Endothelial cell of umbilical vein (primary cell): Measurements from ENCODE around the gene SIX1. TPM values are rescaled to one million over a fixed set of nuclear protein-coding genes. Genes with fewer than 3 reads are reported as not detected.

Experiments used
- BruUV-seq: library from RNA; stranded (reverse); fragments of 400-500 nt; replicated peaks from 2 replicates; lab custom pipeline; 2021; lab: Mats Ljungman, UMichigan
- CTCF ChIA-PET: fragments of 300-600, 350-600 bp; sonication (Branson Sonifier 250); formaldehyde crosslinking; loops from one replicate; lab custom pipeline; 2021; ENCODE audit warnings: antibody characterized with exemption, inconsistent platforms; lab: Charles Lee
- POLR2A ChIA-PET: fragments of 300-600, 350-600 bp; sonication (Branson Sonifier 250); formaldehyde crosslinking; loops from one replicate; lab custom pipeline; 2021; ENCODE audit warnings: antibody characterized with exemption, inconsistent platforms; lab: Charles Lee
- DNase-seq: peaks from one replicate; pipeline ENCODE4 v3.0.0-alpha.2; 2011; ENCODE audit warnings: low read depth, low spot score
- FAIRE-seq: peaks from 2 replicates; lab custom pipeline; 2011; peaks lifted over from hg19 to GRCh38; lab: Jason Lieb, UNC
- H2AFZ ChIP-seq: 2 replicates; pipeline ENCODE4 v1.6.0; 2012; ENCODE audit warnings: low read depth, low read length, control low read depth, inconsistent platforms
- H3K27ac ChIP-seq: 2 replicates; pipeline ENCODE4 v1.5.1; 2011; ENCODE audit warnings: low read depth, mild to moderate bottlenecking, control low read depth, low read length, moderate library complexity; ENCODE audit not compliant: insufficient read depth
- H3K27me3 ChIP-seq, 2 experiments: 2 replicates each; pipeline versions ENCODE4 v1.6.0 to v1.6.1; 2011; ENCODE audit warnings: low read length in 2 of 2, mixed read lengths in 1 of 2; ENCODE audit not compliant: control insufficient read depth in 2 of 2, insufficient read depth in 2 of 2
- H3K36me3 ChIP-seq, 2 experiments: 2 replicates in 1 of 2; 3 replicates in 1 of 2; pipeline ENCODE4 v1.5.1; 2011; ENCODE audit warnings: low read length in 2 of 2, mild to moderate bottlenecking in 1 of 2, moderate library complexity in 1 of 2; ENCODE audit not compliant: control insufficient read depth in 2 of 2, insufficient read depth in 2 of 2; ENCODE audit errors: extremely low read depth in 1 of 2
- H3K4me1 ChIP-seq: 3 replicates; pipeline ENCODE4 v1.5.1; 2011; ENCODE audit warnings: mild to moderate bottlenecking, low read length; ENCODE audit not compliant: control insufficient read depth, insufficient read depth; ENCODE audit errors: extremely low read depth
- H3K4me2 ChIP-seq: 2 replicates; pipeline ENCODE4 v1.6.1; 2011; ENCODE audit warnings: low read length, control low read depth, mixed read lengths; ENCODE audit not compliant: insufficient read depth
- H3K4me3 ChIP-seq, 3 experiments: fragments of 200-600 bp in 1 of 3; sonication (generic), shearing (Covaris generic) in 1 of 3; replicated peaks in 1 of 3; 2 replicates each; pipeline ENCODE4 v1.5.1; 2011 to 2016; ENCODE audit warnings: control low read depth in 3 of 3, low read length in 3 of 3, mild to moderate bottlenecking in 2 of 3, inconsistent platforms in 1 of 3, low read depth in 1 of 3, moderate library complexity in 1 of 3; ENCODE audit not compliant: insufficient read depth in 1 of 3
- H3K79me2 ChIP-seq: 2 replicates; pipeline ENCODE4 v1.6.0; 2012; ENCODE audit warnings: low read length, inconsistent platforms; ENCODE audit not compliant: control insufficient read depth, insufficient read depth
- H3K9ac ChIP-seq: replicated peaks from 2 replicates; pipeline ENCODE3; 2011; ENCODE audit warnings: low read length, control low read depth; ENCODE audit not compliant: insufficient read depth; ENCODE audit errors: extremely low read depth
- H3K9me1 ChIP-seq: replicated peaks from 3 replicates; pipeline ENCODE4 v1.6.0; 2011; ENCODE audit warnings: mild to moderate bottlenecking, low read length; ENCODE audit not compliant: control insufficient read depth, insufficient read depth; ENCODE audit errors: extremely low read depth
- H3K9me3 ChIP-seq: replicated peaks from 2 replicates; pipeline ENCODE4 v1.5.1; 2012; ENCODE audit warnings: low read length, inconsistent platforms; ENCODE audit not compliant: control insufficient read depth, insufficient read depth
- H4K20me1 ChIP-seq: replicated peaks from 2 replicates; pipeline ENCODE3; 2011; ENCODE audit warnings: mild to moderate bottlenecking, low read length; ENCODE audit not compliant: control insufficient read depth, insufficient read depth; ENCODE audit errors: extremely low read depth
- GATA2 ChIP-seq: IDR thresholded peaks from 2 replicates; pipeline ENCODE4 v1.7.0; 2011; ENCODE audit warnings: low read depth, mild to moderate bottlenecking, moderate library complexity, mixed read lengths, low read length; ENCODE audit not compliant: insufficient read length, insufficient read depth
- dilution Hi-C: fragments of 300-500 bp; cut with MboI; formaldehyde crosslinking; loops from one replicate; pipeline ENCODE4 v1.15.0; 2019; ENCODE audit warnings: low sequenced_read_pairs; ENCODE audit not compliant: extremely low pct_ligation_motif_present
- intact Hi-C: fragments of 100-400 bp; cut with micrococcal nuclease; formaldehyde crosslinking; loops from one replicate; pipeline ENCODE4 v1.10.0; 2022
- polyA plus RNA-seq, 4 experiments: library from polyadenylated mRNA; depleted of rRNA in 3 of 4; stranded (reverse) in 3 of 4; unstranded in 1 of 4; fragments of >200 nt; gene quantifications; 2 replicates each; pipeline versions ENCODE4 v1.2.1 to v1.2.3, GENCODE V29; 2011 to 2012; ENCODE audit warnings: missing spikeins in 1 of 4
- total RNA-seq: library from RNA; stranded (reverse); gene quantifications from 2 replicates; pipeline ENCODE4 v1.2.3, GENCODE V29; 2021

Gene SIX1
- total and polyA plus RNA-seq, 2 donors (not counting 3 experiments of a cell fraction or from before 2014, with no cell fraction given): 0.40 to 0.55 TPM

GRCh38 chr14:60594062-60594461, 55.2 kb downstream of the SIX1 start:
- CTCF ChIA-PET: no interaction called here
- no peaks in the 10 kb centered on the region for H4K20me1 ChIP-seq
- POLR2A ChIA-PET: no interaction called here
- no peaks in the 10 kb centered on the region for H3K4me1 ChIP-seq
- no peak overlapping the region for H3K9ac ChIP-seq
- H3K9me1 ChIP-seq: no peaks in the 10 kb centered on the region
- no TSS peak for BruUV-seq
- DNase-seq (no peak), FAIRE-seq (no peak)
- TF ChIP-seq GATA2: no peak
- H3K4me2 ChIP-seq: no peak overlapping the region
- H3K27me3 ChIP-seq: peaks cover 11 to 20% of the 10 kb centered on the region in 2 experiments
- H3K4me3 ChIP-seq: no peak overlapping the region
- dilution Hi-C loops (no loop called here), intact Hi-C loops (no loop called here)
- H3K36me3 ChIP-seq: no peaks in the 10 kb centered on the region
- no peaks in the 10 kb centered on the region for H3K9me3 ChIP-seq
- H3K79me2 ChIP-seq: no peaks in the 10 kb centered on the region
- H2AFZ ChIP-seq: no peak overlapping the region
- no peak overlapping the region for H3K27ac ChIP-seq

Other genes with a start within 250 kb of the SIX1 start
- gene C14orf39, start 163.4 kb downstream of the SIX1 start, total RNA-seq: not detected in 2 replicates
- gene C14orf39, start 163.4 kb downstream of the SIX1 start, polyA plus RNA-seq: not detected in 2 replicates
- not detected in 2 replicates for gene SIX6, start 140.3 kb downstream of the SIX1 start, total RNA-seq
- not detected in 2 replicates for gene SIX6, start 140.3 kb downstream of the SIX1 start, polyA plus RNA-seq
- gene SIX4, start 74.9 kb upstream of the SIX1 start, total RNA-seq: 4.7 and 7.5 TPM in 2 replicates
- gene SIX4, start 74.9 kb upstream of the SIX1 start, polyA plus RNA-seq: 1.8 and 2.1 TPM in 2 replicates
- 55.7 and 58.0 TPM in 2 replicates for gene MNAT1, start 85.3 kb upstream of the SIX1 start, total RNA-seq
- 32.9 and 35.7 TPM in 2 replicates for gene MNAT1, start 85.3 kb upstream of the SIX1 start, polyA plus RNA-seq